Keratinocyte (primary cell): ENCODE measurements around the gene ANKRD30B.
"Not testable (repeated sequence)": the region's sequence is repeated elsewhere in the genome, so short reads cannot be mapped to it uniquely, and the experiment has no call there.

Experiments used
- CTCF ChIP-seq, 3 experiments: IDR thresholded peaks in 1 of 3; conservative IDR thresholded peaks in 1 of 3; optimal IDR thresholded peaks in 1 of 3; 2 replicates in 2 of 3; 3 replicates in 1 of 3; pipeline versions ENCODE3 to v1.5.1; 2011; ENCODE audit warnings: low read length in 3 of 3, mild to moderate bottlenecking in 3 of 3, moderate library complexity in 2 of 3, control low read depth in 1 of 3, inconsistent platforms in 1 of 3; ENCODE audit not compliant: insufficient read depth in 2 of 3; ENCODE audit errors: extremely low read depth in 1 of 3
- EZH2 ChIP-seq: IDR thresholded peaks from one replicate; pipeline ENCODE4 v1.6.1; 2012; ENCODE audit warnings: inconsistent platforms, mild to moderate bottlenecking, low read length, moderate library complexity

- not testable (repeated sequence) for TF ChIP-seq CTCF (optimal IDR thresholded peaks at IDR 0.05 in 1 of 3, IDR thresholded peaks at IDR 0.05 in 1 of 3, conservative IDR thresholded peaks at IDR 0.05 in 1 of 3; ENCODE audit: extremely low read depth in 1 of 3, insufficient read depth in 2 of 3, low read length in 3 of 3); EZH2
These were observed 103.6 kb downstream of the ANKRD30B start for GRCh38 chr18:14851533-14851932.
